Neutrophil (primary cell): ENCODE measurements around the gene G2E3.

Experiments
- H3K27ac ChIP-seq: fragments of 200-600 bp; sonication (generic); 2 replicates; pipeline ENCODE4 v1.5.1; 2016; ENCODE audit warnings: mild to moderate bottlenecking, moderate library complexity
- H3K27me3 ChIP-seq: fragments of 200-600 bp; sonication (generic); 2 replicates; pipeline ENCODE4 v1.6.0; 2016; ENCODE audit warnings: mild to moderate bottlenecking
- H3K36me3 ChIP-seq: fragments of 200-600 bp; sonication (generic); 2 replicates; pipeline ENCODE4 v1.5.1; 2017
- H3K4me1 ChIP-seq, 2 experiments: fragments of 200-600 bp in 1 of 2; sonication (generic) in 1 of 2; 1 replicate in 1 of 2; 2 replicates in 1 of 2; pipeline versions ENCODE4 v1.5.1 to v1.6.1; 2013 to 2016; ENCODE audit warnings: low read depth in 1 of 2, low read length in 1 of 2, mild to moderate bottlenecking in 1 of 2, moderate library complexity in 1 of 2; ENCODE audit not compliant: control insufficient read depth in 1 of 2, insufficient read depth in 1 of 2
- H3K4me3 ChIP-seq, 2 experiments: fragments of 200-600 bp in 1 of 2; sonication (generic) in 1 of 2; 1 replicate in 1 of 2; 2 replicates in 1 of 2; pipeline ENCODE4 v1.5.1; 2013 to 2016; ENCODE audit warnings: low read depth in 1 of 2, low read length in 1 of 2, mild to moderate bottlenecking in 1 of 2, moderate library complexity in 1 of 2
- H3K9me3 ChIP-seq: fragments of 200-600 bp; sonication (generic); 2 replicates; pipeline ENCODE4 v1.5.1; 2016
- CTCF ChIP-seq: fragments of 200-600 bp; sonication (generic); IDR thresholded peaks from 2 replicates; pipeline ENCODE4 v1.5.1; 2016; ENCODE audit warnings: antibody characterized with exemption

G2E3 gene

GRCh38 chr14:30658645-30659044 is 99.7 kb downstream of the G2E3 start:
- Histone ChIP-seq H3K27me3 (no peaks in the 10 kb centered on the region), H3K4me1 (no peaks in the 10 kb centered on the region), H3K9me3 (no peaks in the 10 kb centered on the region), H3K27ac (no peak overlapping the region), H3K36me3 (peaks cover 60% of the 10 kb centered on the region), H3K4me3 (no peak overlapping the region)
- TF ChIP-seq CTCF, result no peak

DNA sequence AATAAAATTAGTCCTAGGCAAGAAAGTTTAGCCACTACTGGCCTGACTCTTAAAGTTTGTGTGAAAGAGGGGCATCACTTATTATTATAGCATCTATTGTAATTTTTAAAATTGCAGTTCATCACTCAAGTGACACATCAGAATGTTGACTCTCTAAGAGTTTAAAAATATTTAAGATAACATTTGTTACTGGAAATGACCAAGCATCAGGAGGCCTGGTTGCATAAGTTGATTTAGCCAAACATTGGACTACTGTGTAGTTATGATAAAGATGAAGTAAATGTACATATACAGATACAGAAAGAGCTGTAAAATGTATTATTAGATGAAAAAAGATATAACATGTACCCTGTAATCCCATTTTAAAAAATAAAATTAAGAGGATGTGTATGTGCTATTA is 110.6 kb downstream of the G2E3 start:
- Histone ChIP-seq H3K27ac (no peak overlapping the region), H3K4me3 (no peak overlapping the region), H3K36me3 (peaks cover 16% of the 10 kb centered on the region), H3K4me1 (peaks cover 0 to 3% of the 10 kb centered on the region in 2 experiments), H3K27me3 (no peaks in the 10 kb centered on the region), H3K9me3 (no peaks in the 10 kb centered on the region)
- TF ChIP-seq CTCF, result no peak
